Neural progenitor cell (in vitro differentiated cells): ENCODE results near the gene SH3GL2. TPM values are rescaled to one million over a fixed set of nuclear protein-coding genes. Genes with fewer than 3 reads are reported as not detected.

Experiments
- DNase-seq: peaks from one replicate; pipeline ENCODE4 v3.0.0-alpha.2; 2016; ENCODE audit warnings: low spot score
- H2AFZ ChIP-seq: fragments of 200-600 bp; sonication (generic); replicated peaks from 2 replicates; pipeline ENCODE4 v1.6.1; 2016; ENCODE audit warnings: antibody characterized with exemption
- H3F3A ChIP-seq: fragments of 200-600 bp; sonication (generic); 2 replicates; pipeline ENCODE4 v1.6.1; 2016; ENCODE audit warnings: antibody characterized with exemption, low read depth
- H3K27ac ChIP-seq: fragments of 200-600 bp; sonication (generic); 2 replicates; pipeline ENCODE4 v1.5.1; 2016; ENCODE audit warnings: mild to moderate bottlenecking
- H3K27me3 ChIP-seq: fragments of 200-600 bp; sonication (generic); 2 replicates; pipeline ENCODE4 v1.6.1; 2016; ENCODE audit warnings: mild to moderate bottlenecking, moderate library complexity
- H3K36me3 ChIP-seq: fragments of 200-600 bp; sonication (generic); 2 replicates; pipeline ENCODE4 v1.5.1; 2016
- H3K4me1 ChIP-seq: fragments of 200-600 bp; sonication (generic); 2 replicates; pipeline ENCODE4 v1.6.1; 2016; ENCODE audit warnings: mixed run types
- H3K4me2 ChIP-seq: fragments of 200-600 bp; sonication (generic); 2 replicates; pipeline ENCODE4 v1.6.1; 2016
- H3K4me3 ChIP-seq: fragments of 200-600 bp; sonication (generic); 2 replicates; pipeline ENCODE4 v1.5.1; 2016
- H3K79me2 ChIP-seq: fragments of 200-600 bp; sonication (generic); 2 replicates; pipeline ENCODE4 v1.6.1; 2016; ENCODE audit warnings: low read depth
- H3K9ac ChIP-seq: fragments of 200-600 bp; sonication (generic); 2 replicates; pipeline ENCODE4 v1.6.1; 2016
- H3K9me3 ChIP-seq: fragments of 200-600 bp; sonication (generic); 2 replicates; pipeline ENCODE4 v1.5.1; 2016; ENCODE audit warnings: low read depth
- H4K20me1 ChIP-seq: fragments of 200-600 bp; sonication (generic); 2 replicates; pipeline ENCODE4 v1.6.1; 2016; ENCODE audit warnings: low read depth
- H3K27ac Mint-ChIP-seq: 3 replicates; pipeline ENCODE4 v1.8.0; 2021; ENCODE audit warnings: mixed read lengths
- H3K27me3 Mint-ChIP-seq: 2 replicates; pipeline ENCODE4 v1.8.0; 2022; ENCODE audit warnings: low read depth, mild to moderate bottlenecking, inconsistent platforms, moderate library complexity, mixed read lengths; ENCODE audit not compliant: insufficient read depth
- H3K36me3 Mint-ChIP-seq: 3 replicates; pipeline ENCODE4 v1.8.0; 2021; ENCODE audit warnings: mixed read lengths
- H3K4me1 Mint-ChIP-seq: 3 replicates; pipeline ENCODE4 v1.8.0; 2021; ENCODE audit warnings: mixed read lengths
- H3K4me3 Mint-ChIP-seq: 3 replicates; pipeline ENCODE4 v1.8.0; 2021; ENCODE audit warnings: mild to moderate bottlenecking, moderate library complexity, mixed read lengths
- H3K9me3 Mint-ChIP-seq: 3 replicates; pipeline ENCODE4 v1.8.0; 2020; ENCODE audit warnings: mixed read lengths
- EZH2 ChIP-seq: fragments of 200-600 bp; sonication (generic); IDR thresholded peaks from 2 replicates; pipeline ENCODE4 v1.6.1; 2017; ENCODE audit warnings: antibody characterized with exemption, mild to moderate bottlenecking, moderate library complexity
- EZH2phosphoT487 ChIP-seq: fragments of 200-600 bp; sonication (generic); IDR thresholded peaks from 2 replicates; pipeline ENCODE4 v1.6.1; 2017; ENCODE audit warnings: antibody characterized with exemption
- total RNA-seq: library from RNA; depleted of rRNA; stranded (reverse); fragments of >200 nt; gene quantifications from 2 replicates; pipeline ENCODE4 v1.2.3, GENCODE V29; 2015; ENCODE audit warnings: low replicate concordance
- TF ChIP-seq, protein P1 (sequence below): fragments of 200-600 bp; sonication (generic); IDR thresholded peaks from 2 replicates; pipeline ENCODE4 v1.5.1; 2017; ENCODE audit warnings: antibody characterized with exemption, mild to moderate bottlenecking

Gene SH3GL2
- total RNA-seq, 1 donor from 2014 or later = 1.6 TPM

- Histone ChIP-seq H3K27ac (no peak overlapping the region), H4K20me1 (no peaks in the 10 kb centered on the region), H3K4me1 (no peaks in the 10 kb centered on the region), H3K4me3 (no peak overlapping the region), H3K36me3 (no peaks in the 10 kb centered on the region), H3K9me3 (no peaks in the 10 kb centered on the region), H3F3A (no peaks in the 10 kb centered on the region), H3K9ac (no peak overlapping the region), H2AFZ (no peak overlapping the region), H3K27me3 (no peaks in the 10 kb centered on the region), H3K4me2 (no peak overlapping the region), H3K79me2 (no peaks in the 10 kb centered on the region)
- Mint-ChIP-seq H3K27me3 (no peaks in the 10 kb centered on the region), H3K4me1 (no peaks in the 10 kb centered on the region), H3K27ac (no peak overlapping the region), H3K36me3 (no peaks in the 10 kb centered on the region), H3K9me3 (no peaks in the 10 kb centered on the region), H3K4me3 (no peak overlapping the region)
- peak; percentile 31 for DNase-seq
- TF ChIP-seq EZH2phosphoT487 = no peak
- TF ChIP-seq, protein P1, sequence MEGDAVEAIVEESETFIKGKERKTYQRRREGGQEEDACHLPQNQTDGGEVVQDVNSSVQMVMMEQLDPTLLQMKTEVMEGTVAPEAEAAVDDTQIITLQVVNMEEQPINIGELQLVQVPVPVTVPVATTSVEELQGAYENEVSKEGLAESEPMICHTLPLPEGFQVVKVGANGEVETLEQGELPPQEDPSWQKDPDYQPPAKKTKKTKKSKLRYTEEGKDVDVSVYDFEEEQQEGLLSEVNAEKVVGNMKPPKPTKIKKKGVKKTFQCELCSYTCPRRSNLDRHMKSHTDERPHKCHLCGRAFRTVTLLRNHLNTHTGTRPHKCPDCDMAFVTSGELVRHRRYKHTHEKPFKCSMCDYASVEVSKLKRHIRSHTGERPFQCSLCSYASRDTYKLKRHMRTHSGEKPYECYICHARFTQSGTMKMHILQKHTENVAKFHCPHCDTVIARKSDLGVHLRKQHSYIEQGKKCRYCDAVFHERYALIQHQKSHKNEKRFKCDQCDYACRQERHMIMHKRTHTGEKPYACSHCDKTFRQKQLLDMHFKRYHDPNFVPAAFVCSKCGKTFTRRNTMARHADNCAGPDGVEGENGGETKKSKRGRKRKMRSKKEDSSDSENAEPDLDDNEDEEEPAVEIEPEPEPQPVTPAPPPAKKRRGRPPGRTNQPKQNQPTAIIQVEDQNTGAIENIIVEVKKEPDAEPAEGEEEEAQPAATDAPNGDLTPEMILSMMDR = peak; percentile 44
Observed at GRCh38 chr9:17793713-17794622, 215.1 kb downstream of the SH3GL2 start.

DNA sequence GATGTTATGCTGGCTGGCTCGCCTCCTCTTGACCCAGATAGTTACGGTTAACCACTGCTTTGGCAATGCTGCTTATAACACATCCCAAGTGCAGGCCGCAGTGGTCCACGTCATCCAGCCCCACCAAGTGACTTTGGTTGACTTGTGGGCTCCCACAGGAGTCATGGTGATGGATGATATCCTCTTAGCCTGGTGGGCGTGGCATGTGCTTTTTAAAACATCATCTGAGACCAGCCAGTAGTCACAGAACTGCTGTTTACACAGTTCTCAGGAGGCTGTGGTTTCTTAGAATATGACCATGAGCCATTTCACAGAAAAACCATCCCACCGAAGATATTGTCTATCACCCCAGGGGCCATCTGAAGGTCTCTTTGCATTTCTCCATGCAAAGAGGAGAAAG is 216.9 kb downstream of the SH3GL2 start:
- Mint-ChIP-seq H3K4me3 (no peak overlapping the region), H3K27me3 (no peaks in the 10 kb centered on the region), H3K36me3 (no peaks in the 10 kb centered on the region), H3K27ac (no peak overlapping the region), H3K9me3 (no peaks in the 10 kb centered on the region), H3K4me1 (no peaks in the 10 kb centered on the region)
- Histone ChIP-seq H3K9me3 (no peaks in the 10 kb centered on the region), H3K79me2 (no peaks in the 10 kb centered on the region), H2AFZ (no peak overlapping the region), H3K27ac (no peak overlapping the region), H3K4me2 (no peak overlapping the region), H3K4me3 (no peak overlapping the region), H3K4me1 (no peaks in the 10 kb centered on the region), H3K27me3 (no peaks in the 10 kb centered on the region), H3F3A (no peaks in the 10 kb centered on the region), H3K36me3 (no peaks in the 10 kb centered on the region), H3K9ac (no peak overlapping the region), H4K20me1 (no peaks in the 10 kb centered on the region)
- no peak for TF ChIP-seq EZH2phosphoT487
- TF ChIP-seq, protein P1 = no peak
- no peak for TF ChIP-seq EZH2
- DNase-seq = no peak

- no peak for DNase-seq
- Histone ChIP-seq H3K4me1 (no peaks in the 10 kb centered on the region), H3K27ac (no peak overlapping the region), H3K4me3 (no peak overlapping the region), H3K4me2 (no peak overlapping the region), H3K9ac (no peak overlapping the region), H3F3A (no peaks in the 10 kb centered on the region), H2AFZ (no peak overlapping the region), H3K79me2 (no peaks in the 10 kb centered on the region), H3K36me3 (no peaks in the 10 kb centered on the region), H3K27me3 (no peaks in the 10 kb centered on the region), H3K9me3 (no peaks in the 10 kb centered on the region), H4K20me1 (no peaks in the 10 kb centered on the region)
- Mint-ChIP-seq H3K27me3 (no peaks in the 10 kb centered on the region), H3K36me3 (no peaks in the 10 kb centered on the region), H3K9me3 (no peaks in the 10 kb centered on the region), H3K27ac (no peak overlapping the region), H3K4me3 (no peak overlapping the region), H3K4me1 (no peaks in the 10 kb centered on the region)
- TF ChIP-seq EZH2phosphoT487 (no peak), EZH2 (no peak)
- TF ChIP-seq, protein P1 = no peak
Observed at GRCh38 chr9:17799369-17799768, 220.5 kb downstream of the SH3GL2 start.
